A172 (cell line): Measurements from ENCODE around the gene LRMDA. TPM values are rescaled to one million over a fixed set of nuclear protein-coding genes. Genes with fewer than 3 reads are reported as not detected.
"Not testable (repeated sequence)": the region's sequence is repeated elsewhere in the genome, so short reads cannot be mapped to it uniquely, and the experiment has no call there.

Experiments
- DNase-seq: peaks from one replicate; pipeline ENCODE4 v3.0.0-alpha.2; 2015; ENCODE audit warnings: low spot score
- total RNA-seq: library from RNA; depleted of rRNA; stranded (reverse); fragments of >200 nt; shearing (Covaris generic); gene quantifications from 2 replicates; pipeline ENCODE4 v1.2.3, GENCODE V29; 2014; rRNA removed

LRMDA gene
- total RNA-seq, 1 experiment from 2014 or later, result not detected

DNA sequence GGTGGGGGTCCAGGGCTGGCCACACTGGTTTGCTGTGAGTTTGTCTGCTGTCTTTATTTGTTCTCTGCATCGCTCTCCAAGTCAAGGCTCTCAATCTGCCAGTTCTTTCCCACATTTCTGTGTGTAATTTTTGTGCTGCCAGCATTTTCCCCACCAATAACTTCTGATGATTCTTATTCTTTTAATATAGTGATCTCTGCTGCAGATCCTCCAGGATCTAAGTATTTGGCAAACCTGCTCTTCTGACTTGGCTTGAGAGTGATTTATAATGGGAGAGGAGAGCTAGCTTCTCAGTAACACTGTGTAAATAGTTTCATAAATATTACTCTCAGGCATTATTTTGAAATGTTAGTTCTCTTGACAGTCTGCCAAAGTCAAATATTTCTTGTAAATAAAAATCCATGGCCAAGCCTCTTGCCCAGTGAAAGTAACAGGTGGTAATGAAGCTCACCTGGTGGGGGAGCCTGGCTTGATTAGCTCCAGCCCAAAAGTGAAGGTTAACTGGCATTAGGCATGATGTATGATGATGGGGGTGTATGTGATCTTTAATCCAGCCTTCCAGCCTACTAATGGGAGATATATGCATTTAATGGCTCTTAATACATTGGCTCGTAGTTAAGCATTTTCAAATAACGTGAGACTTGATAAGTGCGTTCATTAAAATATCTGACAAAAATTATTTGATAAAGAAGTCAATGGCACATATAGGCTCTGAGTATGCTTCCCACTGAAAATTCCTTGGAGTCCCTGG lies 1150.3 kb downstream of the LRMDA start:
- DNase-seq, result no peak

DNA sequence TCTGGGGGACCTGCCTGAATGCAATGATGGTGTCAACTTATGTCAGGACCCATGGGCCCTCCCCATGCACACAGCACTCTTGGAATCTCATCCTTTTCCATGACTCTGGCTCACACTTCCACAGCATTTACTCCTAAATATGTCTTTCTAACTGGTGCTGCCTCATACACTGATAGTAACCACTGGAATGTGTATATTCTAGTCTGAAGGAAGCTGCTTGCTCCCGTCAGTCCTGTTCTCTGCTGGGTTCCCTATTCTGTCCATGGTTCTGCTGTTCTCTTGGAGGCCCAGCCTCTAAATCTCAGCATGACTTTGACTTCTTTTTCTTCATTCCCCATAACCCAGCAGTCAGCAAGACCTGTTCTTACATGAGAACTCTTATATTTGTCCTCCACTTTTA lies 1151.1 kb downstream of the LRMDA start:
- DNase-seq, result peak; percentile 13

DNA sequence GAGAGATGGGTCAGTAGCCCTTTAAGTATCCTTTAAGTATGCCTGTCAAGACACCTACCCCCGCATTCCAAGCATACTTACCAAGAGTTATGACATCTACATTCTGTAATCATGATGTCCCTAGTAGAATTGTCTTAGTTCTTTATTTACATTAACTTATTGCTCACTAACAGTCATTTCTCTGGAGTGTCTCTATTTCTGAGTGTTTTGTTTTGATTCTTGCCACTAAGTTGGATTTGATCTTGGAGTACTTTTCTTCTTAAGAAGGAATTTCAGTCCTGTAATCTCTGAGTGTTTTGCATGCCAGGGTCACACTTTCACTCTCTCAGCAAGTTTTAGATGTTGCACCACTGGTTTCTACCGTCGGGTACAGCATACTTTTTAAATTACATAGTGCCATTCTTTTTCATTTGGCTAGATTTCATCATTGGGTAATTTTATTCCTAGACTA lies 1152.3 kb downstream of the LRMDA start:
- DNase-seq, result peak; percentile 90

DNA sequence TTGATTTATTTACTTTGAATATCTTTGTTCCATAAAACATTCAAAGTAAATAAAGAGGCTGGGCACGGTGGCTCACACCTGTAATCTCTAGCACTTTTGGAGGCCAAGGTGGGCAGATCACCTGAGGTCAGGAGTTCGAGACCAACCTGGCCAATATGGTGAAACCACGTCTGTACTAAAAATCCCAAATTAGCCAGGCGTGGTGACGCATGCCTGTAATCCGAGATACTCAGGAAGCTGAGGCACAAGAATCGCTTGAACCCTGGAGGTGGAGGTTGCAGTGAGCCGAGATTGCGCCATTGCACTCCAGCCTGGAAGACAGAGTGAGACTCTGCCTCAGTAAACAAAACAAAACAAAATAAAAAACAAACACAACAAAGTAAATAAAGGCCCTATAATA lies 1153.0 kb downstream of the LRMDA start:
- not testable (repeated sequence) for DNase-seq

Other genes starting within 250 kb of the LRMDA start
- gene VDAC2, start 220.8 kb upstream of the LRMDA start, total RNA-seq, result 354 and 357 TPM in 2 replicates
- 27.0 and 49.9 TPM in 2 replicates for gene COMTD1, start 195.7 kb upstream of the LRMDA start, total RNA-seq
- gene ZNF503, start 29.9 kb upstream of the LRMDA start, total RNA-seq, result 8.8 and 10.6 TPM in 2 replicates